AG10803 (cell line): ENCODE data around the gene DPP3.

ENCODE experiments used
- DNase-seq: peaks from one replicate; pipeline ENCODE4 v3.0.0; 2010; ENCODE audit warnings: low read depth
- H3K4me3 ChIP-seq: 2 replicates; pipeline ENCODE4 v1.5.1; 2011; ENCODE audit warnings: mild to moderate bottlenecking, low read length, control low read depth
- TF ChIP-seq, protein P1 (sequence below): conservative IDR thresholded peaks from 2 replicates; pipeline ENCODE4 v1.5.1; 2011; ENCODE audit warnings: mild to moderate bottlenecking, low read length, control low read depth, inconsistent platforms

DPP3 gene

DNA sequence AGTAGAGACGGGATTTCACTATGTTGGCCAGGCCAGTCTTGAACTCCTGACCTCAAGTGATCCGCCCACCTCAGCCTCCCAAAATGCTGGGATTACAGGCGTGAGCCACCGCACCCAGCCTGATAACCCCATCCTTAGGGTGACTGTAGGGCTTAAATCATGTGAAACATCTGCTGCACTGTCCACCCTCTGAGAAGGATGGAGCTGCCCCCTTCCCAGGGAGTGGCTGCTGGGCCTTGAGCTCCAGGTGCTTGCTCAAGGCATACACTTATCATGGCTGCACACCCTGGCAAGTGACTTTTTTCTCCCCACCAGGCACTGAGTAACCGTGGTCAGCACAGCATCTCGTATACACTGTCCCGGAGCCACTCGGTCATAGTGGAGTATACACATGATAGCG, 8.2 kb upstream of the DPP3 start:
- TF ChIP-seq, protein P1, sequence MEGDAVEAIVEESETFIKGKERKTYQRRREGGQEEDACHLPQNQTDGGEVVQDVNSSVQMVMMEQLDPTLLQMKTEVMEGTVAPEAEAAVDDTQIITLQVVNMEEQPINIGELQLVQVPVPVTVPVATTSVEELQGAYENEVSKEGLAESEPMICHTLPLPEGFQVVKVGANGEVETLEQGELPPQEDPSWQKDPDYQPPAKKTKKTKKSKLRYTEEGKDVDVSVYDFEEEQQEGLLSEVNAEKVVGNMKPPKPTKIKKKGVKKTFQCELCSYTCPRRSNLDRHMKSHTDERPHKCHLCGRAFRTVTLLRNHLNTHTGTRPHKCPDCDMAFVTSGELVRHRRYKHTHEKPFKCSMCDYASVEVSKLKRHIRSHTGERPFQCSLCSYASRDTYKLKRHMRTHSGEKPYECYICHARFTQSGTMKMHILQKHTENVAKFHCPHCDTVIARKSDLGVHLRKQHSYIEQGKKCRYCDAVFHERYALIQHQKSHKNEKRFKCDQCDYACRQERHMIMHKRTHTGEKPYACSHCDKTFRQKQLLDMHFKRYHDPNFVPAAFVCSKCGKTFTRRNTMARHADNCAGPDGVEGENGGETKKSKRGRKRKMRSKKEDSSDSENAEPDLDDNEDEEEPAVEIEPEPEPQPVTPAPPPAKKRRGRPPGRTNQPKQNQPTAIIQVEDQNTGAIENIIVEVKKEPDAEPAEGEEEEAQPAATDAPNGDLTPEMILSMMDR: no peak
- no peak for DNase-seq
- H3K4me3 ChIP-seq: no peak overlapping the region

DNA sequence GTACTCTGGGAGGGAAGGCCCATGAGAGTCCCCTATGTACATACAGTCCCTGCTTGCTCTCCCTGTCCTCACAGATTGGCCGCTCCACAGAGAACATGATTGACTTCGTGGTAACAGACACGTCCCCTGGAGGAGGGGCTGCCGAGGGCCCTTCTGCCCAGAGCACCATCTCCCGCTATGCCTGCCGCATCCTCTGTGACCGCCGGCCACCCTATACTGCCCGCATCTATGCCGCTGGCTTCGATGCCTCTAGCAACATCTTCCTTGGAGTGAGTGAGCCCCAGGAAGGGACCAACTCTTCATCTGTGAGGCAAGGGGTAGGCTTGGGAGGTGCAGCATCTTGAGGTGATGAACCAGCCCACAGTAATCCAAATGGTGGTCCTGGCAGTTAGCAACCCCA, 7.1 kb upstream of the DPP3 start:
- H3K4me3 ChIP-seq: no peak overlapping the region
- TF ChIP-seq, protein P1: no peak
- DNase-seq: no peak

DNA sequence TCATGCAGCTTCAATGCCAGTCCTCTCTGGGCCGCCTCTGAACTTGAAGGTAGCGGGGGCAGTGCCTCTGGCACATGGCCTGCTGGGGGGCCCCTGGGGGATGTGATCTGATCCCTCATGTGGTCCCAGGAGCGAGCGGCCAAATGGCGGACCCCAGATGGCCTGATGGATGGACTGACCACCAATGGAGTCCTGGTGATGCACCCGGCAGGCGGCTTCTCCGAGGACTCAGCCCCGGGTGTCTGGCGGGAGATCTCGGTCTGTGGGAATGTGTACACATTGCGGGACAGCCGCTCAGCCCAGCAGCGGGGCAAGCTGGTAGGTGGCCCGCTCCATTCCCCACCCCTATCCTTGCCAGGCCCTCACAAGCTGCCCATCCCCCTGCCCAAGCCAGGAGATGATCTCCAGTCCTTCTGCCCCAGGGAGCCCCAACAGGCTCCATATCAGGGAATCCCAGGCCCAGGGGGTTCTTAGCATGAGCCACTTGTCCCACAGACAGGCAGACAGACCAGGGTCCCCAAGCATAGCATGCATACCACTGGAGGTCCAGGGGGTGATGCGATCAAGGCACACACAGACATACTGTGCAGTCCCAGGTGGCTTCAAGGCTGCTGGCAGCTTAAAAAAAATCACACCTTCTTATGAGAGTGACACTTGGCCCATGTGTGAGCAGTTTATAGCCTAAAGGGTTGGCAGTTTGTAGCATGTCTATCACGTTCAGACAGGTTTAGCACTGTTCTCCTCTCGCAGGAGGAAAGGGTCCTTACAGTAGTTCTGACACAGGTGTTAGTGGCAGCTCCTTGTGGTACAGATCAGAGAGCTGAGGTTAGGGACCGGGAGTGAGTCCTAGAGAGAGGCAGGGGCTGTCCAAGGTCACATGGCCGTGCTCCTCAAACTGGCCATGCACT, 6.4 kb upstream of the DPP3 start:
- no peak for DNase-seq
- no peak overlapping the region for H3K4me3 ChIP-seq
- TF ChIP-seq, protein P1: no peak

DNA sequence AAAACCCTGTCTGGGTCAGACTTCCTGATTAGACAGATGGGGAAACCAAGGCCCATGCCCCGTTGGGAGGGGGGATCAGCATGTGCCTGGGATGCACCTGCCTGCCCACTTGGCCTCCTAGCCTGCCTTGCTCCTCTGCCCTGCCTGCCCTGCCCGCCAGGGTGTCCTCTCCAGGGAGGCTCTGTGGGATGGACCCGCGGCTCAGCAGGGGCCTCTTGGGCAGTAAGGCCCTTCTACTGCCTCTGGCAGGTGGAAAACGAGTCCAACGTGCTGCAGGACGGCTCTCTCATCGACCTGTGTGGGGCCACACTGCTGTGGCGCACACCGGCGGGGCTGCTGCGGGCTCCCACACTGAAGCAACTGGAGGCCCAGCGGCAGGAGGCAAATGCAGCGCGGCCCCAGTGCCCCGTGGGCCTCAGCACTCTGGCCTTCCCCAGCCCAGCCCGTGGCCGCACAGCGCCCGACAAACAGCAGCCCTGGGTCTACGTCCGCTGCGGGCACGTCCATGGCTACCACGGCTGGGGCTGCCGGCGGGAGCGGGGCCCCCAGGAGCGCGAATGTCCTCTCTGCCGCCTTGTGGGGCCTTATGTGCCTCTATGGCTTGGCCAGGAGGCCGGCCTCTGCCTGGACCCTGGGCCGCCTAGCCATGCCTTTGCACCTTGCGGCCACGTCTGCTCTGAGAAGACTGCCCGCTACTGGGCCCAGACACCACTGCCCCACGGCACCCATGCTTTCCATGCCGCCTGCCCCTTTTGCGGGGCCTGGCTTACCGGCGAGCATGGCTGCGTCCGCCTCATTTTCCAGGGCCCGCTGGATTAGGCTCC, 4.7 kb upstream of the DPP3 start:
- H3K4me3 ChIP-seq: no peak overlapping the region
- no peak for DNase-seq
- TF ChIP-seq, protein P1: no peak

DNA sequence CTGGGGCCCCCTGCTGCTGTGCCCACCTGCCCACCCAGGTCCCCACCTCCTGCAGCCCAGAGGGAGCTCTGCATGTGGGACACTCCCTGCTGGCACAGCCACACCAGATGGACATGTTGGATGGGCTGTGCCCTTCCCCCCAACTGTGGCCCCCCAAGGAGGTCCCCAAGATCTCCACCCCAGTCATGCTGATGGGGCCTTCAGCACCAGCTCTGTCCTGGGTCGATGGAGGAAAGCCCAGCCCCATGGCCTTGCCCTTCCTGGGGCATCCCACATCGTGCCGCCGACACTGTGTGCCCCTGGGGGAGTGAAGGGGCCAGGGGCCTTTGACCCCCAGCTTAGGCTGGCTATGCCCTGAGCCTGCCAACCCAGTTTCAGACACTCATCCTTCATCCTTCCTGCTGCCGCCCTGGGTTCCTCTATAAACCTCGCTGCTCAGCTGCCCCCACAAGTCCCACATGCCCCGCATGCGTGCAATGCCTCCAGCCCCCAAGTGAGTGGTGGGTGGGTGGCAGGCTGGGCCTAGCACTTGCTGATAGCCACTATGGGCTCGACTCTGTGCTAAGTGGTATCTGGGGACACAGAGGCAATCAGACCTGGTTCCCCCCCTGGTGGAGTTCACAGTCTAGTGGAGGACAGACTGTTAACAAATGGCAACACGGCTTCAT, 3.9 kb upstream of the DPP3 start:
- TF ChIP-seq, protein P1: no peak
- DNase-seq: no peak
- no peak overlapping the region for H3K4me3 ChIP-seq

DNA sequence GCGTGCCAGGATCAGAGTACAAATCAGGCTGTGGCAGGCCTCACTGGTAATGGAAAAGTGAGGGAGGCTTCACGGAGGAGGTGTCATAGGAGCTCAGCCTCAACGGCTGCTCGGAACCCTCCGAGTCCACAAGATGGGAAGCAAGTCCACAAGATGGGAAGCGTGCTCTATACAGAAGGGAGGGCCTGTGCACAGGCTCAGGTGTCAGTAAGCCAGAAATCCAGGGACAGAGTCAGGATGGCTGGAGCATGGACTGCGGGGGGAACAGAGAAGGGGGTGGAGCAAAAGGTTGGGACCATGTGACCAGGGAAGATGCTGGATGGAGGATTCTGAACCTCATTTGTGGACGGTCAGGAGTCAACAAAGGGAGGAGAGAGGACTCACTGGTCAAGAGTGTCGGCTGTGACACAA, 3.4 kb upstream of the DPP3 start:
- TF ChIP-seq, protein P1: no peak
- H3K4me3 ChIP-seq: no peak overlapping the region
- no peak for DNase-seq
